ENCODE measurements around the gene PTAR1.

DNA sequence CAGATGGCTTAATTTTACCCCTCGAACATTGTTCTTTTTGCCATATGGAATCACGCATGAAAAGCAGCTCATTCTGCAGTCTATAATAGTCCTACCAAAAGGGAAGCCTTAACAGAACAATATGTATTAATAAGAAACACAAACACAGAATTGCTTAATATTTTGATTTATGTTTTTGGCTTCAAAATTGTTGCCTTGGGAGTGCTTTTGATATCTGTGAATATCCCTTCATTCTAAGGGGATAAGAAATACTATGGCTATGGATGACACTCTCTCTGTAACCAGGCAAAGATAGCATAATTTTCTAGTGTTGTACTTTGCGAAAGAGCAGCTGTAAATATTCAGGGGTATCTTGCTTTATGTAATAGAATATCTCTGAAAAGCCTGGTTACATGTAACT lies 34.5 kb upstream of the PTAR1 start:
- TF ChIP-seq POLR2A (IDR thresholded peaks at IDR 0.05) (no peak), CTCF (IDR thresholded peaks at IDR 0.05) (no peak)

Measured in lower leg skin (tissue), 3 donors.